Parathyroid adenoma (tissue), 2 donors: ENCODE results near the gene MED13L.

Experiments
- H2AFZ ChIP-seq: fragments of 300-600 bp; sonication (generic); one replicate; pipeline ENCODE4 v1.7.0; 2017; ENCODE audit warnings: antibody characterized with exemption, mild to moderate bottlenecking
- H3K27ac ChIP-seq: fragments of 300-600 bp; sonication (generic); one replicate; pipeline ENCODE4 v1.7.0; 2017
- H3K27me3 ChIP-seq: fragments of 300-600 bp; sonication (generic); one replicate; pipeline ENCODE4 v1.7.0; 2017; ENCODE audit warnings: low read length; ENCODE audit not compliant: control insufficient read depth, insufficient read depth
- H3K36me3 ChIP-seq: fragments of 300-600 bp; sonication (generic); one replicate; pipeline ENCODE4 v1.7.0; 2017; ENCODE audit warnings: low read length; ENCODE audit not compliant: control insufficient read depth, insufficient read depth
- H3K4me1 ChIP-seq: fragments of 300-600 bp; sonication (generic); one replicate; pipeline ENCODE4 v1.7.0; 2017; ENCODE audit warnings: control low read depth
- H3K4me2 ChIP-seq: fragments of 300-600 bp; sonication (generic); one replicate; pipeline ENCODE4 v1.7.0; 2017; ENCODE audit warnings: low read length
- H3K4me3 ChIP-seq: fragments of 300-600 bp; sonication (generic); one replicate; pipeline ENCODE4 v1.7.0; 2017; ENCODE audit warnings: low read depth, low read length
- H3K79me2 ChIP-seq: fragments of 300-600 bp; sonication (generic); one replicate; pipeline ENCODE4 v1.7.0; 2017; ENCODE audit warnings: control low read depth
- H3K9ac ChIP-seq: fragments of 300-600 bp; sonication (generic); one replicate; pipeline ENCODE4 v1.7.0; 2017; ENCODE audit warnings: mild to moderate bottlenecking
- H3K9me3 ChIP-seq: fragments of 300-600 bp; sonication (generic); one replicate; pipeline ENCODE4 v1.7.0; 2017; ENCODE audit warnings: low read length; ENCODE audit not compliant: control insufficient read depth
- CTCF ChIP-seq: fragments of 300-600 bp; sonication (generic); IDR thresholded peaks from one replicate; pipeline ENCODE4 v1.7.0; 2017; ENCODE audit warnings: antibody characterized with exemption, mild to moderate bottlenecking
- donor health status: primary hyperparathyroidism.

Gene MED13L

GRCh38 chr12:116247377-116247776 lies 30.1 kb downstream of the MED13L start:
- Histone ChIP-seq H3K4me1 (peaks cover 7% of the 10 kb centered on the region), H3K79me2 (peaks cover 44% of the 10 kb centered on the region), H3K27me3 (no peaks in the 10 kb centered on the region), H3K36me3 (no peaks in the 10 kb centered on the region), H2AFZ (no peak overlapping the region), H3K4me2 (no peak overlapping the region), H3K9ac (no peak overlapping the region), H3K9me3 (no peaks in the 10 kb centered on the region), H3K27ac (no peak overlapping the region), H3K4me3 (no peak overlapping the region)
- TF ChIP-seq CTCF: no peak

DNA sequence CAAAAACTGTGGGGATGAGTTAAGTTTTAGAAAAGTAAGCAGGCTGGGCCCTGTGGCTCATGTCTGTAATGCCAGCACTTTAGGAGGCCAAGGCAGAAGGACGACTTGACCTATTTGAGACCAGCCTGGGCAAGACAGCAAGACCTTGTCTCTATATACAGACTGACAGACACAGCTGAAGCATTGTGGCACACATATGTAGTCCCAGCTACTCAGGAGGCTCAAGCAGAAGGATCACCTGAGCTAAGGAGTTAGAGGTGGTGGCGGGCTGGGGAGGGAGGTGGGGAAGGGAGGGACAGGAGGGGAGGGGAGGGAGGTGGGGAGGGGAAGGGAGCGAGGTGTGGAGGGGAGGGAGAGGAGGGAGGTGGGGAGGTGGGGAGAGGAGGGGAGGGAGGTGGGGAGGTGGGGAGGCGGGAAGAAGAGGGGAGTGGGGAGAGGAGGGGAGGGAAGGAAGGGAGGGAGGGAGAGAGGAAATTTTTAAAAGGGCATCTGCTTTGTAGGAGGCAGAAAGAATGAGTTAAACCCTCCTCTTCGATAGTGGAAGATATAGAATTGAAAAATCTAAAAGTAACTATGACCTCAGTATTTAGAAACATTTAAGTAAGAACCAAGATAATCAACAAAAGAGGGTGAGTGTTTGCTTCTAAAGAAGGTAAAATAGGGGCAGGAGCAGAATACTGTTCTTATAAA lies 30.9 kb downstream of the MED13L start:
- H3K9me3 ChIP-seq: no peaks in the 10 kb centered on the region
- H3K4me3 ChIP-seq: no peak overlapping the region
- H3K36me3 ChIP-seq: no peaks in the 10 kb centered on the region
- TF ChIP-seq CTCF: no peak
- H3K27me3 ChIP-seq: no peaks in the 10 kb centered on the region
- H3K27ac ChIP-seq: no peak overlapping the region
- no peak overlapping the region for H3K9ac ChIP-seq
- H3K4me2 ChIP-seq: no peak overlapping the region
- H3K4me1 ChIP-seq: peaks cover 7% of the 10 kb centered on the region
- no peak overlapping the region for H2AFZ ChIP-seq
- peaks cover 39% of the 10 kb centered on the region for H3K79me2 ChIP-seq

DNA sequence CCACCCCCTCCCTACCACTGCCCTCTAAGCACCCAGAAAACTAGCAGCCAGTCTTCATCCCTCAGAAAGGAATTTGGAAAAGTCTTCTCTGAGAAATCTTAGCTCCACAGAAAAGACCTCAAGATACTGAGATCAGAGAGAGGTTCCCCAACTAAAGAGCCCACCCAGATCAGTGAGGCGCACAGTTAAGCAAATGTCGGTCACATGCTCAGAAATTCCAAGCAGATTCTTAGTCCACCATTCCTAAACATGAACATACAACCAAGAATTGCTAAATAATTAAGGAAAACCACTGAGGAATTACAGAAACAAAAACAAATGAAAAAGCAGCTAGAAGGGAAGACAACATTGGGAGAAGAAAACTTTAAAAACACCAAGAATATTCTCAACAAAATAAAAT lies 32.3 kb downstream of the MED13L start:
- H3K4me1 ChIP-seq: peaks cover 7% of the 10 kb centered on the region
- H3K27ac ChIP-seq: no peak overlapping the region
- peaks cover 42% of the 10 kb centered on the region for H3K79me2 ChIP-seq

GRCh38 chr12:116244474-116245090 lies 32.9 kb downstream of the MED13L start:
- Histone ChIP-seq H3K4me1 (peaks cover 7% of the 10 kb centered on the region), H3K27me3 (no peaks in the 10 kb centered on the region), H3K4me2 (no peak overlapping the region), H3K9ac (no peak overlapping the region), H3K36me3 (no peaks in the 10 kb centered on the region), H3K27ac (no peak overlapping the region), H3K4me3 (no peak overlapping the region), H3K9me3 (no peaks in the 10 kb centered on the region), H2AFZ (no peak overlapping the region), H3K79me2 (peaks cover 48% of the 10 kb centered on the region)
- no peak for TF ChIP-seq CTCF

More for the DNA sequence above, 32.3 kb downstream of the MED13L start:
- TF ChIP-seq CTCF: no peak
- H3K9ac ChIP-seq: no peak overlapping the region
- no peak overlapping the region for H3K4me2 ChIP-seq
- H3K27me3 ChIP-seq: no peaks in the 10 kb centered on the region
- no peaks in the 10 kb centered on the region for H3K9me3 ChIP-seq
- H3K36me3 ChIP-seq: no peaks in the 10 kb centered on the region
- no peak overlapping the region for H2AFZ ChIP-seq
- no peak overlapping the region for H3K4me3 ChIP-seq

- H3K4me3 ChIP-seq: no peak overlapping the region
- no peak overlapping the region for H3K27ac ChIP-seq
- no peak overlapping the region for H2AFZ ChIP-seq
- H3K36me3 ChIP-seq: no peaks in the 10 kb centered on the region
- H3K27me3 ChIP-seq: no peaks in the 10 kb centered on the region
- no peak for TF ChIP-seq CTCF
- no peak overlapping the region for H3K4me2 ChIP-seq
- peaks cover 7% of the 10 kb centered on the region for H3K4me1 ChIP-seq
- H3K79me2 ChIP-seq: peaks cover 45% of the 10 kb centered on the region
- H3K9ac ChIP-seq: no peak overlapping the region
- H3K9me3 ChIP-seq: no peaks in the 10 kb centered on the region
Observed at GRCh38 chr12:116244001-116244400, 33.5 kb downstream of the MED13L start.
